Stimulated activated CD4-positive, alpha-beta T cell treated with anti-CD3 and anti-CD28 coated beads, Interleukin-15, amount 100 ng/mL, for 48 hours (primary cell): ENCODE data around the gene CDC34.

ENCODE experiments used
- DNase-seq, 2 donors: peaks; one replicate each; pipeline ENCODE4 v3.0.0-alpha.2; 2020; ENCODE audit warnings: low read depth in 2 of 2

Gene CDC34

GRCh38 chr19:522726-523125, 8.8 kb upstream of the CDC34 start:
- DNase-seq, result no peak

GRCh38 chr19:524062-524674, 7.4 kb upstream of the CDC34 start:
- DNase-seq, result no peak

- DNase-seq, result no peak
Observed at GRCh38 chr19:525029-525428, 6.5 kb upstream of the CDC34 start.

GRCh38 chr19:525857-526419, 5.6 kb upstream of the CDC34 start:
- DNase-seq, result no peak

- no peak for DNase-seq
Observed at GRCh38 chr19:530134-531008, 1.2 kb upstream of the CDC34 start.

GRCh38 chr19:531009-531752, 379 bp upstream of the CDC34 start:
- DNase-seq, result peak; percentile 72 to 80

GRCh38 chr19:532561-533363, 1.2 kb downstream of the CDC34 start:
- DNase-seq, result peak in 1 of 2 donors; percentile 36

GRCh38 chr19:533364-534058, 2.0 kb downstream of the CDC34 start:
- no peak for DNase-seq

GRCh38 chr19:534088-534487, 2.5 kb downstream of the CDC34 start:
- DNase-seq, result no peak

GRCh38 chr19:535017-535835, 3.7 kb downstream of the CDC34 start:
- DNase-seq, result no peak

- no peak for DNase-seq
Observed at GRCh38 chr19:536031-536880, 4.7 kb downstream of the CDC34 start.

GRCh38 chr19:536881-537404, 5.4 kb downstream of the CDC34 start:
- no peak for DNase-seq

GRCh38 chr19:538641-539428, 7.3 kb downstream of the CDC34 start:
- DNase-seq, result no peak

- no peak for DNase-seq
Observed at GRCh38 chr19:539429-540030, 8.0 kb downstream of the CDC34 start.

GRCh38 chr19:540867-541637, 9.5 kb downstream of the CDC34 start:
- no peak for DNase-seq

GRCh38 chr19:541699-542098, 10.1 kb downstream of the CDC34 start:
- DNase-seq, result no peak
